ENCODE measurements around the gene SCUBE1.
"Not testable (repeated sequence)": the region's sequence is repeated elsewhere in the genome, so short reads cannot be mapped to it uniquely, and the experiment has no call there.

The SCUBE1 gene

DNA sequence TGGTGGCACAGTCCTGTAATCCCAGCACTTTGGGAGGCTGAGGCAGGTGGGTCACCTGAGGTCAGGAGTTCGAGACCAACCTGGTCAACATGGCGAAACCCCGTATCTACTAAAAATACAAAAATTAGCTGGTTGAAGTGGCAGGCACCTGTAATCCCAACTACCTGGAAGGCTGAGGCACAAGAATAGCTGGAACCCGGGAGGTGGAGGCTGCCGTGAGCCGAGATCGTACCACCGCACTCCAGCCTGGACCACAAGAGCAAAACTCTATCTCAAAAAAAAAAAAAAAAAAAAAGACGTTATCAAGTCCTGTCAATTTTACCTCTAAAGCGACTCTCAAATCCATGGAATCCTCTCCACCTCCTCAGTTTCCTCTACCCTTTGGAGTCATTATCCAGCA is 12.5 kb upstream of the SCUBE1 start:
- not testable (repeated sequence) for DNase-seq

DNA sequence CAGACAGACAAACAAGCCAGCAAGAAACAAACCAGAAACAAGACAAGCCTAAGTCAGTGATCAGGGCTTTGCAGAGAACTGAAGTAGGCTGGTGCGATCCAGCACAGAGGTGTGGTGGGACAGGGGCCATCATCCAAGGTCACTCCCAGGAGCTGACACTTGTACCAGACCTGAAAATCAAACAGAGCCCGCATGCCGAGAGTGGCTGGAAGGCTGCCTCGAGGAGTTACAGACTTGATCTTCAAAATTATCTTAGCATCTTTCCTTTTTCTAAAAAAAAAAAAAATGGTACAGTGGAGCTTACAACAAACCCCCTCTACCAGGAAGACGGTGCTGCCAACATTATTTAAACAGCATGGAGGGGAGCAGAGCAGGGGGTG is 8.8 kb upstream of the SCUBE1 start:
- no peak for DNase-seq

DNA sequence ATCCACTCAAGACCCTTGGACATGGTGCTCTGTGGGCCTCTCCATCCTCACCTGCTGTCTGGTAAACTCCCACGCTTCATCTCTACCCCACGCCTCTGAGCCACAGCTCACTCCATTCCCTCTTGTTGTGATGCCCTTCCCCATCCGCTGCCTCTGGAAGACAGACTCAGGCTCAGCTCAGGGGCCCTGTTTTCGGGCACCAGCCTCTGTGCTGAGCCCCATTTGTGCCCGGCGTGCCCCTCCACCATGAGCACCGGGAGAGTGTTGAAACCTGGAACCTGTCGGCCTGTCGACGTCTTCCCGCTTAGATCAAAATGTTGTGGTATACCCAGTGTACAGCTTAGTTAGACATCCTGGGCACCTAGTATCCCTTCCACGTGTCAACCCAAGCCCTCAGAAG is 6.5 kb upstream of the SCUBE1 start:
- DNase-seq = no peak

DNA sequence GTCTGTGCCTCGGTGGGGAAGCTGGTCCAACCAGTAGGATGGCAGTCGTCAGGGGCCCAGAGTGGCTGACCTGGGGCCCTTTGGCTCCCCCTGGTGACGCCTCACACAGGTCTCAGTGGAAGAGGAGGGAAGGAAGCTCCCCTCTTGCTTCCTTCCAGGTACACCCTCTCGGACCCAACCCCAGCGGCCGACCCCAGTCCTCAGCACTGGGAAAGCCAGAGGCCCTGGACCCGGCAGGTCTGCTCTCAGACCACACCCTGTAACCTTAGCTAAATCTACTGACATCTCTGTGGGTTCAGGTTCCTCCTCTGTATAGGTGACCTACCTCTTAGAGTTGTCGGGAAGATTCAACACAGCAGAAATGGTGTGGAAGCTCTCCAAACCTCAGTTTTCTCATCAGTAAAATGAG is 3.4 kb upstream of the SCUBE1 start:
- no peak for DNase-seq

DNA sequence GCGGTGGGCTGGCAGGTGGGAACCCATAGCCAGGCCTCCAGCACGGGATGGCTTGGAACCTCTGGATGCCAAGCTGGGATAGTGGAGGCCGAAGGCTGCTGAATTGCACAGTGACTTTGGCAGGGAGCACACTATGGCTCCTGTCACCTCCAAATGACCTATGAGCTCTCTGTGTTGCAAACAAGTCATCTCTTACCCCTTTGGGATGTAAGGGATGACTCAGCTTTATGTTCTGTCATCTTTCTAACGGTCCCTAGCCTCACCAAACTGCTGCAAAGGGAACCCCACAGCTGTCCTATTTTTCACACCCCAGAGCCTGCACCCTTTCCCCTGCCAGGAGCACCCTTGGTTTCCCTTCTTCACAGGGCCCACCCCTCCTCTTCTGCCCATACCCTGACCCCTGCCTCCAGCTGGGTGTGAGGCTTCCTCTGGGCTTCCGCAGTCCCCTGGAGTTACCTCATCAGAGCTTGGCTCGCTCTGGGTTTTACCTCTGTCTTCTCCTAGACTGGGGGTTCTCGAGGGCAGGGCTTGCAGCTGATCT is 2.7 kb upstream of the SCUBE1 start:
- DNase-seq = no peak

DNA sequence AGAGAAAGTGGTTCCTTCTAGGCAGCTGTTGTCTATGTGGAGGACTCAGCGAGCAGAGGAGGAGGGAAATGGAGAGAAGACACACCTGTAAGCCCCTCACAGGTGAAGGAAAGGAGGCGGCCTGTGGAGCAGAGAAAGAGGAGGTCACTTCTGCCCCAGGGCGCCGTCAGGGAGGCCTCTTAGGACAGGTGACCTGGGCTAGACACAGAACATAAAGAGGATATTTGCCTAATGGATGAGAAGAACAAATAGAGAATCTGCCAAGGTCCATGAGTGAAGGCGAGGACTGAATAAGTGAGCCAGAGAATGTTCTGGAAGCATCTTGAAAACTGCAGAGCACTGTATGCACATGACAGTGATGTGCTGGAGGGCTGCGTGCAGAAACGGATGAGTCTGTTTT is 2.2 kb upstream of the SCUBE1 start:
- DNase-seq = no peak

DNA sequence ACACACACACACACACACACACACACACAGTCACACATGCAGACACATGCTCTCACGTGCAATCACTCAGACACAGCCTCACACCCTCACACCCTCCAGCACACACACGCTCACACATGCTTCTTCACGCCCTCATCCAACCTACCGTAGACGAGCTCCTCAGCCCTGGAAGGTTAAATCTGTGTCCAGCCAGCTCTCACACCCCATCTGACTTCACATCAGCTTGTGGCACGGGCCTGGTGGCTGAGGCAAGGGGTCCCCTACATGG is 1.3 kb upstream of the SCUBE1 start:
- DNase-seq = no peak

DNA sequence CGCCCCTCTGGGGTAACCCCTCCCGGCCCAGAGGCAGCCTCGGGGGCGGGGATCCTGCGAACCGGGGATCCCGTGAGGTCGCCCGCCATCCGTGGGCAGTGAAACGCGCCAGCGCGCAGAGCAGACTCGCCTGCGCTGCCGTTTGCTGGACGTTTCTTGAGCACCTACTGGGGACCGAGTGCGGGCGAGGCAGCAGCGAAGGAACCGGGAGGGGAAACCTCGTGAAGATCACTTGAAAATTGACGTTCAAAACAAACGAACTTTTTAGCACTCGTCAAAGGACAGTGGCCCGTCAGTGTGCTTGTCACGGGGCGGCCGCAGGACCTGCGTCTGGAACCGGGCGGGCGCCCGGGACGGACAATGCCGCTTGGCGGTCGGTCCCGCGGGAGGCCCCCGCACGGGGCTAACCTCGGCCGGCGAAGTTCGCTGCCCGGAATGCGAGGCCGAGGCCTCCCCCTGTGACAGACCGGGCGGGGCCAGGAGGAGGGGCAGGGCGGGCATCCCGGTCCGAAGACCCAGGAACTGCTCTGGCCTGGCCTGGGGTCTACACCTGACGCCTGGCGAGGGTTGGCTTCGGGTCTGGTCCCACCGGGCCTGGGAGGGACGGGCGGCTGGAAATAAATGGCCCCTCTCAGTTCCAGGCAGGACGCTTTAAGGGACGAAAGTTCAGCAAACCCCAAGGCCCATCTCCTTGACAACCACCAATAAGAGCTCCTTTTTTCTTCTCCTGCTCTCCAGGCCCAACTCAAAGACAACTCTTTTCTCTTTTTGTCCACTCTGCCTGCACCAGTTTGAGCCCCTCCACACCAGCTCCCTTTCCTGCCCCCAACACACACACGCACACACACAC is 723 bp upstream of the SCUBE1 start:
- DNase-seq = no peak

DNA sequence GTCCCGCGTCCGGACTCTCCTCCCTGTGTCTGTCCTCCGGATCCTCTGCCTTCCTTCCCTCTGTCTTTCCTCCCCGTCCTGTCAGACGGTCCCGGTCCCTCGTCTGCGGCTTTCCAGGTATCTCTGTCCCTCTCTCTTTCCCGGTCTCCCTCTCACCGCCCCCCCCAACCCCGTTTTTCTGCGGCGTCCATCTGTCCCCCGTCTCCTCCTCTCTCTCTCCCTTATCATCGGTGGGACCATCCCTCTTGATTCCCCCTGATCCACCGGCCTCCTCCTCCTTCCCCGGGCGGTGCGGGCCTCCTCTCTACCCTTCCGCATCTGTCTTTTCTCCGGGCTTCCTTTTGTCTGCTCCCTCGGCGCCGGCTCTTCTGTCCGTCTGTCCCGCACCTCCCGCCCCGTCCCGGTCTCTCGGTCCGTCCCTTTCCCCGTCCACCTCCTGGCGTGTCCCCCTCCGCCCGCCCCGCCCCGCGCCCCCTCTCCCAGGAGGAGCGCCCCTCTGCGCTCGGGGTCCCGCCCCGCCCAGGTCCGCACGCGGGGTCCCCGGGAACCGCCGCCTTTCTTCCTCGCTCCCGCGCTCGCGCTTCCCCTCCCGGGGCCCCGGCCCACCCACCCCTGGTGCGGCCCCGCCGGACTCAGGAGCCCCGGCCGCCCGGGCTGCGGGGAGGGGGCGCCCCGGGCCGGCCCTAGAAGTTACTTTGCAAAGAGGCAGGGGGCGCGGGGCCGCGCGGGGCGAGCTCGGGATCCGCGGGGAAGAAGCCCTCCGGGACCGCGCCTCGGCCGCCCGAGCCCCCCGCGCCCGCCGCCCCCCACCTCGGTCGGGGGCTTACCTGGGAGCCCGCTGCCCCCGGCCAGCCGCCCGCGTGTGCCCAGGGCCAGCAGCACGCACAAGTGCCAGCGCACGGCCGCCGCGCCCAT is 568 bp downstream of the SCUBE1 start:
- no peak for DNase-seq

DNA sequence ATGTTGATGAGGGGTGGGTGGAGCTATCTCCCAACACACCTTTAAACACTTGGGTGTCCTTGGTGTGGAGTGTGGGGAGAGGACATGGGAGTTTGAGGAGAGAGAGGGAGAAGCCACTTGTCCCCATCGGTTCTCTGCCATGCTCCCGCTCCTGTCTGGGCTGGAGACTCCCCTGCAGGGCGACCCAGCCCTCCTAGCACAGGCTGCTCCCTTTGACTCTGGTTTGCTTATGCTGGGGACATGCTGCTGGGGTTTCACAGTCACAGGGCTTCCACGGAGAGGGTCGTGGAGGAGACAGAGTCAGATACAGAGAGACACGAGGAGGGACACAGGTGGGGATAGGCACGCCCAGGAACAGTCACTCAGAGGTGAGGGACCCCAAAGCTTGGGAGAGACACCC is 1.6 kb downstream of the SCUBE1 start:
- DNase-seq = no peak

DNA sequence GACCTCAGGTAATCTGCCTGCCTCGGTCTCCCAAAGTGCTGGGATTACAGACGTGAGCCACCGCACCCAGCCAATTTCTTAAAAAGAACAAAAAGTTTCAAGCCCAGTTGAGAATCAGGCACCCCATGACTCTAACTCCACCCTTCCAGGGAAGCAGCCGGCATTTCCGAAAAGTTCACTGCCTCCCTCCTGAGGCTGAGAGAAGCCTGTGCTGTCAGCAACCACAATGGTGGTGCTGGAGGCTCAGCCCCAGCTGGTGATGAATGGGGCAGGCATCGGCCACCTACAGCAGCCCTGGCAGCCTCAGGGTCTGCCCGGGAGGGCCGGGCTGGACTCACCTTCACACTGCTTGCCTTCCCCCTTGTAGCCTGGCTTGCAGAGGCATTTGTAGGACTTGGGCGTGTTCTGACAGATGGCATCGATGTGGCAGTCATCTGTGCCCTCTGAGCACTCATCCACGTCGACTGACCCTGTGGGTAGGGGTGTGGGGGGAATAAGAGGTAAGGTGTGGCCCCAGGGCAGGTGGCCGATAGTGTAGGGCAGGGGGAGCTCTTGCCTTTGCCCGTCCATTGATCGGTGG is 4.3 kb downstream of the SCUBE1 start:
- DNase-seq = no peak

DNA sequence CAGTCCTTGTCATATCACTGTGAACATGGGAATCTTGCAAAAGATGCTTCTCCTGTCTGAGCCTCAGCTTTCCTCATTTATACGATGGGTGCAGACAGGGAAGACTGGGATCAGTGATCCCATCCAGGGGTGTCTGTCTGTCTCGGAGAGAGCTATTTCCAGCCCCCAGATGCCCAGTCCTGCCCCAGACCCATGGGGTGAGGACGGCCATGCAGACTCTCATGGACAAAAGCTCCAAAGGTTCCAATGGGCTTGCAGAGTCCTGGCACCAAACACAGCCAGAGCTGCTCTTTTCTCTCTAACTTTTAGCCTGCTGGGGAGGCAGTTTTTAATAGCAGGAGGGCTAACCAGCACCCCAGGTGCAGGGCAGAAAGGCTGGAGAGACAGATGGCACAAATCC is 5.2 kb downstream of the SCUBE1 start:
- no peak for DNase-seq

DNA sequence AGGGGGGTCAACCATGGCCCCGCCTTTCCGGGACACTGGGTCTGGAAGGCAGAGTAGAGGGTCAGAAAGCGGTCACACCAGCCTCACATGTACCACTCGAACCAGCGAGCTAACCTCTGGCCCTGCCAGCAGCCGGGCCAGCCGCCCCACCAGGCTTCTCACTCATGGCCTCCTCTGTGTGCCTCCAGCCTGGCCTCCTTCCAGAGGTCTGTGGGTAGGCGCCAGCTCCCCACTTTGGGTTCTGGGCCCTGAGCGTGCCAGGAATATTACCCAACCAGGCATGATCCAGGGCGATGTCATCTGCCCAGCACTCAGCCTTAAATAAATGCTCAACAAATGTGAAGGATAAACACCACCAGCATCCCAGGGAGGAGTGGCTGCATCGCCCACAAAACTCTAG is 5.8 kb downstream of the SCUBE1 start:
- no peak for DNase-seq

DNA sequence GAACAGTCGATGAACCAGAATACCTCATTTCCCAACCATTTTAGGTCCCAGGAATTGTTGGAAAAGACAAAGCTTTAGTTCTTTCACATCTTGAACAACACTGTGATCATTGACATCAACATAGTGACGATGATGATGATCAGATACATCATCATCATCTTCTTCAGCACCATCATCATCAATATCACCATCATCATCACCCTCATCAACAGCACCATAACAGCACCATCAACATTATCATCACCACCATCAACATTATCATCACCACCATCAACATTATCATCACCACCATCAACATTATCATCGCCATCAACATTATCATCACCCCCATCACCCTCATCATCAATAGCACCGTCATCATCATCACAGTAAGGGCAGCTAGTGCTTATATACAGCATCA is 8.8 kb downstream of the SCUBE1 start:
- DNase-seq = no peak

DNA sequence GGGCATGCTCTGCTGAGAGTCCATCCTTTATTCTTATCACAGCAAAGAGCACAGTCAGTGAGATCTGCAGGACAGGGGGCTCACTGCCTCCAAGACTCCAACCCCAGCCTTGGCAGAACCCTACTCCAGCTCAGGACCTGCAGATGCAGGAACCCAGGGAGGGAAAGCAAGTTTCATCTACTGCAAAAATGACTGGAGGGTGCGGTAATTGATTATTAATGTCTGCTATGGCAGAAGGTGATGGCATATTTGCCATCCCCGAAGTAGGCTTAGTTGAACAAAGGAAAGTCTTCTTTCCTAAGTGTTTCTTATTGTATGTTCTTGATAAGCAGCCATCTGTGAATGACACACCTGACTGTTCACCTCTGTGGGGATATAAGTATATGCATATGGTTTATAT is 9.2 kb downstream of the SCUBE1 start:
- no peak for DNase-seq

DNA sequence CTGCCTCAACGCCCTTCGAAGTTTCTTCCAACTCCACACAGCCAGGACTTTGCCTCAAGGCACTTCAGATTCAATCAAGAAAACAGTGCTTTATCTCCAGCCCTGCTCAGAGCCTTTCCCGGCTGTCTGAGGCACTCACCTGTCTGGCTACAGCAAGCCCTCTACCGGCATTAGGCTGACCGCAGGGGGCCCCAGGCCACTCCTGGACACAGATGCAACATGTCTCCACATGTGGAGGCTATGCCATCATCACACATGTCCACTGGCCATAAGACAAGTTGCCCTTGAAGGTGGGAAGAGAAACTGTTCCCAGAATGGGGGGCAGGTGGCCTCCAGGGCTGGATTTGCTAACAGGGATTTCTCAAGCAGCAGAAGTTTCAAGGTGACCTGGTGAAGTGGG is 10.0 kb downstream of the SCUBE1 start:
- no peak for DNase-seq

DNA sequence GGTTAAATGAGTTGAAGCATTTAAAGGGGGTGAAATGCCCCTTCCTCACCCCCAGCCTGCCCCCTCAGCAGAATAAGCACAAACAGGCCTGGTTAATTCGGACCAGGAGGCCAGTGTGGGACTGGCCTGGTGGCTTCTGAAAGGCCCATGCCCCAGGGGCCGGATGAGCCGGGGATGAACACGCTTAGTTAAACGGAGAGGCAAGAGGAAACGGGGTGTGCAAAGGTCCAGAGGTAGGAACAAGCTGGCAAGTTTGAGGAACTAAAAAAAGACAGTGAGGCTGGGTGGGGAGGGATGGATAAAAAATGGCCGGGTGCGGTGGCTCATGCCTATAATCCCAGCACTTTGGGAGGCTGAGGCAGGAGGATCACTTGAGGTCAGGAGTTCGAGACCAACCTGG is 11.5 kb downstream of the SCUBE1 start:
- no peak for DNase-seq

DNA sequence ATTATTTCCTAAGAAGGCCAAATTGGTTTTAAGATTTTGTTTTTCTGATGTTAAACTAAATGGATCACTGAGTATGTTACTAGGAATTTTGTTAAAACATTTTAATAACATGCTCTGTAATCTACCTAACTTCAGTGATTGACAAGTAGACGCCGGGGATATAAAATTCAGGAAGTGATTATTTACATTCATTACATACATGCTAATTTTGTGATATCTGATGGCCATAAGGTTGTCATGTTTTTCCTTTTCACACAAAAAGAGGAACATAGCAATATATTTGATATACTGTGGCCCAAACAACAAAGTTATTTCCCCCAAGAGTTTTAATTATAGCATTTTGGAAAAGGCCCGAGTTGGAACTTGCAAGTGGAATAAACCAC is 12.1 kb downstream of the SCUBE1 start:
- no peak for DNase-seq

DNA sequence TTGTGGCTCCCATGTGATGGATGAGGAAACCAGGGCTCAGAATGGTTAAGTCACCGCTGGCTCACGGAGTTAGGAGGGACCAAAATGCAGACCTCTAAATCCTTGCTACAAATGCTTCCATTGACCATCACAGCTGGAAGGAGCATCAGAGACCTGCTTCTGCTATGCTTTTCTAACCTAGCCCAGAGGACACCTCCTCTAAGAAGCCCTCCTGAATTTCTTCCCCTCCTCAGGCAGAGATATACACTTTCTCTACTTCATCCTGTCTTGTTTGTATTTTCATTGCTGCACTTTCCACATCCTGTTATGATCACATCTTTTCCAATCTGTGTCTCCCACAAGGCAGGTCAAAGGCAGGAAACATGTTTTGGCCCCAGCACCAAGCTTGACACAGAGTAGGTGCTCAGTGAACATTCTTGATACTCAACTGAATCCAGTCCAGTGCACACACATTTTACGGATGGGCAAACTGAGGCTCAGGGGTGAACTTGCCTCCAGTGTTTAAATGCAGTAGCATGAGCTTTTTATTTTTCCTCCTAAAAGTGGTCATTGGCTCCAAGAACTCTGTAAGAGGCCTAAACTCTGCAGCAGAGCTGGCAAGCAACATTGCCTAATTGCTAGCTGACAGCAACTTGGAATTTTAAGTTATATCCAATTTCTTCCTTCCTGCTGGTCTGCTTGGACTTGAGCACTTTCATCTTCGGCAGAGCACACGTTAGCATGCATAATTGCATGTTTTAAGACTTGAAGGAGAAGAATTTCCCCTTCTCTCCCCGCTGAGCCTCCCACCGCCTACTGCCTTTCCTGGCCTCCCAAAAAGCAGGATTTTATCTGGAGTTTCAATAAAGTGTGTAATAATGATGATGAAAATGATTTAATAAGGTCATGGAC is 12.7 kb downstream of the SCUBE1 start:
- DNase-seq = no peak

DNA sequence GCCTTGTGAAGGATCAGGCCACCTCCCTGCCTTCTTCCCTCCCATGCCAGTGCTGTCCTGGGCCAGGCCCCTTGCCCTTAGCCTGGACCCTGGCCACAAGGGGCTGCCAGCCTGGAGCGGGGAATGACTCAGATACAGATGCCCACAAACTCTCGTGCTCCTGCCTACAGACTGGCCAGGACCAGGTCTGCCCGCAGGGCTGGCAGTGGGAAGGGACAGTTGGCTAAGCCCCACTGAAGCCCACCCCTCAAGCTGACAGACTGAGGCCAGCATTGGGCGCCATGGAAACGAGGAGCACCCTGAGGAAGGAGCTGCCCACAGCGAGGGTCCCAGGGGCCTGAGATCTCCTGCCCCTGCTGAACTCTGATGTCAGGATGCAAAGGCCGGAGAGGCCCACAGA is 14.1 kb downstream of the SCUBE1 start:
- DNase-seq = no peak

DNA sequence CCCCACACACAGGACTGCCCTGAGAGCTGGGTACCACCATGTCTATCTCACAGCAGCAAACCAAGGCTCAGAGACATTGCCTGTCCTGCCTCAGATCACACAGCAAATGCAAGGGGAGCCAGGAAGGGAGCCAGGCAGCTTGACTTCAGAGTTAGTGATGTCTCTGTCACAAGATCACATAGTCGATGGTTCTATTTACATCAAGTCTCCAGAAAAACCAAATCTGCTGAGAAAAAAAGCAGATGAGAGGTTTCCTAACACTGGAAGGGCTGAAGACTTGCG is 16.1 kb downstream of the SCUBE1 start:
- DNase-seq = no peak

DNA sequence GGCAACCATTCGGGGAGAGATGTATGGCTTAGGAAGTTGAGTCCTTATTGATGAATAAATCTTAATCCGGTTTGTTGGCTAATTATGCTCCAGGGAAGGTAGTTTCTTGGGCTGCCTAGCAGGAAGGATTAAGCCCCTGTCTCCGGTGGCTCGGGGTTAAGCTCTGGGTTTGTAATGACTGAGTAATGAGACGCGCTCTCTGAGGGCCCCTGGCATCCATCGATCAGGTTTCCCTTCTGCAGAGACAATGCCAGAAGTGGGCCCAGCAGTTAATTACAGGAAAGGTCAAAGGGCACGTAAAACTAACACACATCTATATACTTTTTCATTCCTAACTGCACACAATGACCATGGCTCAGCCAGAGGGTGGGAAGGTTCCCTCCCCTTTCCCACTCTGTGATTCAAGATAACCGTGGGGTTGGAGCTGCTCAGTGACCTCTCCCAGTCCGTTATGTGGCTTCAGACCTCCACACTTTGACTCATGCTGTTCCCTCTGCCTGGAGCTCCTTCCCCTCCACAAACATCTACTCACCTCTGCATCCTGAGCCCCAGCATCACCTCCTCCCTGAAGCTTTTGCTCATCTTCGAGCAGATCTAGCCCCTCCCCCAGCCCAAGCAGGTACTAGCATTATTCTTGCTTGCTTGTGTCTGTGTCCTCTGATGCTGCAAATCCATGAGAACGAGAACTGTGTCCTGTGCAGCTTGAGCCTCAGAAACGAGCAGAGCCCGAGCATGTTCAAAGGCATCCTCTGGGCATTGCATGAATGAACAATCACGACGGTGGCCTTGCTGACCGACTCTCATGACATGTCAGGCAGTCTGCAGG is 16.6 kb downstream of the SCUBE1 start:
- DNase-seq = no peak

Data from T1000 (cell line).